ENCODE measurements around the gene BRF1.
"Not testable (repeated sequence)": the region's sequence is repeated elsewhere in the genome, so short reads cannot be mapped to it uniquely, and the experiment has no call there.

Gene BRF1

DNA sequence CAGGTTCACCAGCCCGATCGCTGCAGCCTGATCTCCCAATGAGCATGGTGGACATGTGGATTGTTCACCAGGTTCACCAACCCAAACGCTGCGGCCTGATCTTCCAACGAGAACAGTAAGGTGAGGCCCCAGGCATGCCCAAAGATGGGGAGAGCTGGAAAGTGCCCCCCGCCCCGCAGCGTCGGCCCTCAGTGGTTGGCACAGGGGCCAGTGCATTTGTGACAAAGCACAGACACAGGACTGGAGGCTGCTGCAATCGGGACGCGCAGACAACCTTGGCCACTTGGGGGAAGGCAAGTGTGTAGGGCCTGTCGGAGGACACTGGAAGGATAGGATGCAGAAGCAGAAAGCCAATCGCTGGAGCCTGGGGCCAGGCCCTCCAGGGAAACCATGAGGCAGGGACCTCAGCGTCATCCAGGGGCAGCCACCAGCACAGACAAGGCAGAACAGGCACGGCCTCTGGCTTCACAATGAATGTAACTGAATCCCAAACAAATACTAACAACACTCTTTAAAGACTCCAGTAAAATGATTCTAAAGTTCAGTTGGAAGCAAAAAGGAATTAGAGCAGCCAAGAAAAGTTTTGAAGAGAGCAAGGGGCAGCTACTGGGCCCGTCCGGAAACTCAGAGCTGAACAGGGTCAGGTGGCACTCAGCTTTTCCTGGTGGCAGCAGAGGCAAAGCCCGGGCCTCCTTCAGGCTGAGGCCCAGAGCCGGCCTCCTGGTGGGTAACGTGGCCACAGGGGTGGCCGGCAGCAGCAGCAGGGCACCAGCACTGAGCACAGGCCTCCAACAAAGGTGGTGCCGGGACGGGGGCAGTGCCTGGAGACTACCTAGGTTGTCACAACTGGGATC lies 13.3 kb downstream of the BRF1 start:
- no peak for DNase-seq

DNA sequence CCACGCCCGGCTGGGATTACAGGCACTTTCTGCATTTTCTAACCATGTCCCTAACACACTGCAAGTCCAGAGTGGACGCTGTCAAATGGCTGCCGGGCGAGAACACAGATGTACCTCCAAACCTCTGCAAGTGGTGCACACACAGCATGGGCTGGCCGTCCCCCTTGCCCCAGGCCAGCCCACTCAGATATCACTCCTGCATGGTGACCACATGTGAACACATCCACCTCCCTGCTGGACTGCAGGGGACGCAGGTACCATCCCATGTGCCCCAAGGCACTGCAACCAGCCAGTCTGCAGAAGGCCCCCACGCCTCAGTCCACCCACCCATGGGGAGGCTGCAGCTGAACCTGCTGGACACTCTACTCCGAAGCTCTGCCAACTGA lies 14.0 kb downstream of the BRF1 start:
- no peak for DNase-seq

DNA sequence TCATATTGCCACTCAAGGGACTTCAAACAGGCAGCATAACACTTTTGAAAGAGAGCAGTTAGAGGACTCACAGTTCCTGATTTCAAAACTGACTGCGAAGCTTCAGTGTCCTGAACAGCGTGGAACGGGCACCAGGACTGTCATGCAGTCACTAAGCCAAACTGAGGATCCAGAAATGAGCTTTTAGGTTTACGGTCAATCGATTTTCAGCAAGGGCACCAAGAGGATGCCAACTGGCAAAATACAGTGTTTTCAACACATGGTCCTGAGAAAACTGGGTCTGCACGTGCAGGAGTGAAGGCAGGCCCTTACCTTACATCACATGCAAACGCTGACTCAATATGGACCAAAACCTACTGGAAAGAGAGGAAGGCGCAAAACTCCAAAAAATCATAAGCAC lies 15.6 kb downstream of the BRF1 start:
- no peak for DNase-seq

DNA sequence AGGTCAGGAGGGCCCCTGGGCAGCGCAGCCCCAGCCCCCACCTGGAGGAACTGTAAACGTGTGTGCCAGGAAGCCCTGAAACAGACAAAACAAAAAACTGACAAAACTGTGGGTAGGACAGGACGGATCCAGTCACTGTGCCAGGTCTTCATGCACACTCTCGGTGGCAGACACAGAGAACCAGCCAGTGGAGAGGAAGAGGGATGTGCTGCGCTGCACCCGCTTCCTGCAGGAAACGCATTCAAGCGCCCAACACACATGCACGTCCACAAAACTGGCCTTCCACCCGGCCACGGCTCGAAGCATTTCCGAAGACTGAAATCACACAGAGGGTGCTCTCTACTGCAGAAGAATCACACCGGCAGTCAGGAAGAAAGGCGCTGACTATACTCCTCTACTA lies 16.9 kb downstream of the BRF1 start:
- DNase-seq: peak; percentile 36

DNA sequence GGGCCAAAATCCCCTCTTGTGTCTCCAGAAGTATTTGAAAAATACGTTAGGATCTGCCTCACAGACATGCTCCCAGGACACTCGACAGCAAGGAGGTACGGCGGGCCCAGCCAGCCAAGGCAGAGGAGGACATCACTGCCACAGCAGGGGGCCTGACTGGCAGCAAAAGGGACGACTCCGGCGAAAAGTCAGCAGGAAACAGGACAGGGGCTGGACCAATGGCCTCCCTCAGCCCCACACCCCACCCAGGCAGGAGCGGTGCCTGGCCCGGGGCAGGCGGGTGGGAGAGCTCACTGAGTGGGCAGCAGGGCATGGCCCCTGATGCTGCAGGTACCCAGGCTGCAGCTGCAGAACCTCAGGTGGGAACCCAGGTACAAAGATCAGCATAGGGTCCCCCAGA lies 17.8 kb downstream of the BRF1 start:
- DNase-seq: no peak

DNA sequence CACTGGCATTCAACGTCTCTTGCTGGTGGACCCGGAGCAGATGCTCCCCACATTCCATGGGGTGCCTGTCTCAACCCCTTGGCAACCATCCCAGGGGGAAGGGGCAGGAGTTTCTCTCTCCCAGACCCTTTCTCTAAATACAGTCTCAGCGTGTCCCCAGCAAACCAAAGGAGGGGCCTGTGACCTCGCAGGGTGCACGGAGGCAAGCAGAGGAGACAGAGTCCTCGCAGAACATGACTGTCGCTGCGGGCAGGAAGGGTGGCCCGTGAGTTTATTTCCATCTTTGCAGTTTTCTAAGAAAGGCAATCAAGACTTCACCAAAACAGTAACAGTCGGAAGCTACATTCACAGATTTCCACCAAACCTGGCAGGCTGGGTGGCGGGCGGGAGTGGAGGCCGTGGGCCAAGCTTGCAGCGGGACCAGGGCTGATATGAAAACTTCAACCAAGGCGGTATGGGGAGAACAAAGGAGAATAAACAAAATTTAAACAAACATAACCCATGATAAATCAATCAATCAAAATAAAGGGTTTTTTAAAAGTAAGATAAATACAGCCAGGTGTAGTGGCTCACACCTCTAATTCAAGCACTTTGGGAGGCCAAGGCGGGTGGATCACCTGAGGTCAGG lies 18.6 kb downstream of the BRF1 start:
- no peak for DNase-seq

DNA sequence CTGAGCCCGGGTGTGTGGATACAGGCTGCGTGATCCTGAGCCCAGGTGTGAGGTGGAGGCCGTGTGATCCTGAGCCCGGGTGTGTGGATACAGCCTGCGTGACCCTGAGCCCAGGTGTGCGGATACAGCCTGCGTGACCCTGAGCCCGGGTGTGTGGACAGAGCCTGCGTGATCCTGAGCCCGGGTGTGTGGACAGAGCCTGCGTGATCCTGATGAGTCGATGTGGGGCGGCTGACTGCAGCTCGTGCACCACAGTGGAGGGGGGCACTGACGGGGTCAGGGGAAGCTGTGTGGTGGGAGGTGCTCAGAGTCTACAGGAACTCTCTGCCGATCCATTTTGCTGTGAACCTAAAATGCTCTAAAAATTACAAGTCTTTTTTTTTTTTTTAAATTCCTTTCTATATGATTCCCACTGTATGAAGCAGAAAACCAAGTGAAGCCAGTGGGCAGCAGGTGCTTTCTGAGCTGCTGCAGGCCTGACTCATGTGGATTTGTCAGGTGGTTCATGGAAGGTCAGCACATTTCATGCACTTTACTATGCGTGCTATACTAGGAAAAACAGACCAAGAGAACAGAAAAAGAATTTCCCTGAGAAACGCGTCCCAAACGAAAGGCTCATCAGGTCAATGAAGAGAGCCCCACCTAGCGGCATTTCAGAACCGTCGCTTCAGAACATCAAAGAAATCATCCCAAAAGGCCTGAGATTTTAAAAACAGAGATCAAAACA lies 19.3 kb downstream of the BRF1 start:
- peak; percentile 43 for DNase-seq

DNA sequence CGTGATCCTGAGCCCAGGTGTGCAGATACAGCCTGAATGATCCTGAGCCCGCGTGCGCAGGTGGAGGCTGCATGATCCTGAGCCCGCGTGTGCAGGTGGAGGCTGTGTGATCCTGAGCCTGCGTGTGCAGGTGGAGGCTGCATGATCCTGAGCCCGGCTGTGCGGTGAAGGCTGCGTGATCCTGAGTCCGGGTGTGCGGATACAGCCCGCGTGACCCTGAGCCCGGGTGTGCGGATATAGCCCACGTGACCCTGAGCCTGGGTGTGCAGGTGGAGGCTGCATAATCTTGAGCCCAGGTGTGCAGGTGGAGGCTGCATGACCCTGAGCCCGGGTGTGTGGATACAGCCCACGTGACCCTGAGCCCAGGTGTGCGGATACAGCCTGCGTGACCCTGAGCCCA lies 20.3 kb downstream of the BRF1 start:
- DNase-seq: no peak

DNA sequence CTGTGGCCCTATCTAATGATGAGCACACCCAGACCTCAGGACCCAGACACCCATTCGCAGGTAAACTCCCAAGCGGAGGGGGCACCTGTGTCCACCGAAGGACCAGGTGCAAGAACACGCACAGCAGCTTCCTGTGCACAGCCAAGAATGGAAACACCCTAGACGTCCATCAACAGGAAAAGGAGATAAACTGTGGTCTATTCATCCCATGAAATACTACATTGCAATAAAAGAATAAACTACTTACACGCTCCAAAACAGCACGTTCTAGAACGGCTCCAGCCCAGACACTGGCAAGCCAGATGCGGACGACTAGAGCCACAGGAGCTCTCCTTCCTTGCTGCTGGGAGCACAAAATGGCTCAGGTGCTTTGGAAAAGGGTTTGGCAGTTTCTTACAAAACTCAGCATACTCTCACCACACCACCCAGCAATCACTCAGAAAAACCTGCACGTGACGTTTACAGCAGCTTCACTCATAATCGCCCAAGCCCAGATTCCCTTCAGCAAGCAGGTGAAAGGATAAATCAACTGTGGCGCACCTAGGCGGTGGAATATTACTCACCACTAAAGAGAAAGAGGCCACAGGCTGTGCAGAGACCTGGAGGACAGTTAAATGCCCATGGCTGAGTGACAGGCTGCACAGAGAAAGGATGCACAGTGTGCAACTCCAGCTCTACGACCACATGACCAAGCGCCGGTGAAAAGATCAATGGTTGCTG lies 21.0 kb downstream of the BRF1 start:
- no peak for DNase-seq

DNA sequence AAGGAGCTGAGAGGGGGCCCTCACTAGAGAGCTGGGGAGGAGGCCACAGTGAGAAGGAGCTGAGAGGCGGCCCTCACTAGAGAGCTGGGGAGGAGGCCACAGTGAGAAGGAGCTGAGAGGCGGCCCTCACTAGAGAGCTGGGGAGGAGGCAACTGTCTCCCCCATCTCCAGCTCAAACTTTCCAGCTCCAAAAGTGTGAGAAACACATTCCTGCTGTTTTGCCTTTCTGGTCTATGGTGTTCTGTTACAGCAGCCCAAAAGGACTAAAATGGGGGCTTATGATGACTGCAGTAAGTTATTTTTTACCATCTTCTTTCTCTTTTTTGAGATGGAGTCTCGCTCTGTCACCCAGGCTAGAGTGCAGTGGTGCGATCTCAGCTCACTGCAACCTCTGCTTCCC lies 23.4 kb downstream of the BRF1 start:
- not testable (repeated sequence) for DNase-seq

DNA sequence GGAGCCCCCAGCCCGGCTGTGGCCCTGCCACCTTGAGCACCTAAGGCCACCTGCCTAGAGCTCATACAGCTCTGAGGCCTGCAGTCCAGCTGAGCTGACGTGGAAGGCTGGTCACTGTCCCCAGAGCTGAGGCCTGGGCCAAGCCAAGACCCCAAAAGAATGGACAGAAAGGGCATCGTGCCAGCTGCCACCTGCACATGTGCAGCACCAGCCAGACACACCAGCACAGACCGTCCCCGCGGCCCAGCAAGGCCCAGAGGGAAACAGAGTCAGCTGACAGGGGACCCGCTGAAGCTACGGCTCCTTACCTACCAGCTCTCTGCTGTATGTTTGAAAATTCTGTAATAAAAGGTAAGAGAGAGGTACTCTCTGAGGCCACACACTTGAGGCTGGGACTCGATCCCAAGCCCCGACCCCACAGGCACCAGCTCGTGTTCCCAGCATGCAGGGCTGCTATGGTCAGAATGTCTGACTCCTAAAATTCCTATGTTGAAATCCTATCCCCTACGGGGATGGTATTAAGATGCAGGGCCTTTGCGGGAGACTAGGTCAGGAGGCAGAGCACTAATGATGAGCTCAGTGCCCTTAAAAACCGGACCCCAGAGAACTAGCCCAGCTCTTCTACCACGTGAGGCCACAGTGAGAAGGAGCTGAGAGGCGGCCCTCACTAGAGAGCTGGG lies 25.4 kb downstream of the BRF1 start:
- no peak for DNase-seq

DNA sequence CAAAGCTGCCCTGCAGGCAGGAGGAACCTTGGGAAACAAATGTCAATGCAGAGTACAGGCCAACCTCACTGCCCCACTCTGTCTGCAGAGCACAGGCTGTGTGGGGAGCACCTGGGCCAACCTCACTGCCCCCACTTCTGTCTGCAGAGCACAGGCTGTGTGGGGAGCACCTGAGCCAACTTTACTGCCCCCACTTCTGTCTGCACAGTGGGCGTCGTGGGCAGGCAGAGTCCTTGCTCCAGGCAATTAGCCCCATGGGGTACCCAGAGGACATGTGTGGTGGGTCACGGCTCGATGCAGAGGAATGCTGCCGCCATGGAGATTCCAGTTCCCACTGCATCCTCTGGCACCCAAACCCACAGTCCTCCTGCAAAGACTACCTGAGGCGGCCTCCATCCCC lies 26.2 kb downstream of the BRF1 start:
- DNase-seq: no peak

DNA sequence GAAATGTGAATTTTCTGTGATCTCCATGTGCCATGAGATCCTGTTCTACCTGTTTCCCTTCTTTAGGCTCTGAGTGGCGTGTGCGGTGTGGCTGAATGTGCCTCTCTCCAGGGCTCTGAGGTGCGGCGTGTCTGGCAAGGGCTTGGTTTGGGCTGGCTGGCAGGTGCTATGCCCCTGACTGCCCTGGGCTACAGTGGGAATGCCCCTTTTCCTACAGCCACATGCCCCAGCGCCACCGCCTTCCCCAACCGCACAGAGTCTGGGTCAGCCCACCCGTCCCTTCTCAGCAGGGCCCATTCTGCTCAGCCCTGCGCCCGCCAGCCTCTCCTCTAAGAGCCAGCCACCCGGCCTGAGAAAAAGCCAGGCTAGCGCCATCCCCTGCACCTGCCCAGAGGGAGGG lies 27.7 kb downstream of the BRF1 start:
- DNase-seq: no peak

DNA sequence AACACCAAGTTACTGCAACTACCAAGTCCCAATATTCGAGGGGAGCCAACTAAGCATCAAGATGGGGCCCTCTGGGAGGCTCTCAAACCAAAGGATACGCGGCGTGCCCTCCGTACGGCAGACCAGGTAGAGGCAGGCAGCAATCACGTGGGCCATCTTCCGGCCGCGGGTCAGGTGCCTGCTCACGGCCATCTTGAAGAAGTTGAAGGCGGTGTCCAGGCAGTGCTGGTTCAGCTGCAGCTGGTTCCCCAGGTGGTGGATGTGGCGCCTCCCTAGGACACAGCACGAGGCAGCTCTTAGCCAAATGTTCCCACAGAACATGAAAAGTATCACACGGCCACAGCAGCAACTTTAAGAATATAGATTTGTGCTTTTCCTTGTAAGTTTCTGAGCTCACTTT lies 28.2 kb downstream of the BRF1 start:
- no peak for DNase-seq

DNA sequence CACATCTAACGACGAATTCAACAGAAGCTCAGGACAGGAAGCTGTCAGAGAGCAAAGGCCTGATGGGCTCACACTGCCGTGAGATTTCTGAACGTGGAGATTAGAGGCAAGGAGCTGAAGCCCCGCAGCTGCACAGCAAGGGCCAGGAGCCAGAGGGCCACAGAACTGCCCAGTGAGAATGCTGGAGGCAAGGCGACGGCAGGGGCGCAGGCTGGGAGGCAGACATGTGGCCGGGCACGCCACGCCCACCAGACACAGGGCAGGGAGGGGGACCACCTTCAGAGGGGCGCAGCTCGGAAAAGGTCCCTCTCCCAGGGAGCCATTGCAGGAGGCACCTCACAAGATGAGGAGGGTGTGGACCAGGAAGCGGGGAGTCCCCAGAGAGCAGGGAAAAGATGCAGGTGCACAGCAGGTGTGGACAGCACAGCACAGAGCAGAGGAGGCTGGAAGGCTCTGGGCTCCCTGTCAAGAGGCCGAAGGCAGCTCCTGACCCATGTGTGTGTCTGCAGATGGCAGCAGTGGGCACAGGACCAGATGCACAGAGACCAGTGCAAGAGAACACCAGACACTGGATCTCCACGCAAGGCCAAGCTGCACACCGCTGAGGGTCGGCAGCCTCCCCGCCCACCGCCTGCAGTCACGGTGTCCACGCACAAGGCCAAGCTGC lies 29.4 kb downstream of the BRF1 start:
- DNase-seq: no peak

DNA sequence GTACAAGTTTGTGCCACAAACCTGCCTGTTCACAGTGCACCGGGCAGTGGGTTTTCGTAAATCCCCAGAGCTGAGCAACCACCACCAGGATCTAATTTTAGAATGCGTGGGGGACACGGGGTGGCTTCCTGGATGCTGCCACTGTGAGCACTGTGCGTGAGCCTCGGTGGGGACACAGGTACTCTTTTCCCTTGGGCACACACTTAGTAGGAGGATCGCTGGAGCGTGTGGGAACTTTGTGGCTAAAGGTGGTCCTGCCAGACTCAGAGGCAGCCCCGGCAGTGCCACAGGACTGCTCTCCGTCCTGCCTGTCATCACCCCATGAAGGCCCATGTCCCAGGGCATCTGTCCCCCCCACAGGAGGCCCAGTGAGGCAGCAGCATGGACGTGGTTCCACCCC lies 31.4 kb downstream of the BRF1 start:
- no peak for DNase-seq

DNA sequence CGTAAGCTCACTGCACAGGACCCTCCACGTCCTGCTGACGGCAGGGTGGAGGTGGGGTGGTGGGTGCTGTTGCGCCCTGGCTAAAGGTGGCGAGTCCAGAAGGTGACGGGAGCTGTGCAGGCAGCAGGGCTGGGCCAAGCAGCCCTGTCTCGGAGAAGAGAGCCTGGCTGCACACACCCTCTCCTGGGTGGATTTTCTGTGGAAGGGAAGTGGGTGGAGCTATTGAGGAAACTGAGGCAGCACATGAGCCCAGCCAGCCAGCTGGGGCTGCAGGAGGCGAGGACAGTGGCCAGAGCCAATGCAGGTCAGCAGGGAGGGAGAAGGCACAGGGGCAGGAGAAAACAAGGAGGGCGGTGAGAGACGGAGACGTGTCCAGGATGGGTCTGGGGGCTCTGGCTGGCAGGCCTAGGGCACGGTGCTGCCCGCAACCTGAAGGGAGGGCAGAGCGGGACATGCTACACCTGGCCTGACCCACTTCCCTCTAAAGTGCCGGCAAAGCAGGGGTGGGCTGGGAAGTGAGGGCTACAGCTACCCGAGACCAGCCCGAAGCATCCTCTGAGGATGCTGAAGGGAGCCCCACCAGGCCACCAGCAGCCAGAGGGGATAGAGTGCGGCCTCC lies 32.0 kb downstream of the BRF1 start:
- DNase-seq: no peak

DNA sequence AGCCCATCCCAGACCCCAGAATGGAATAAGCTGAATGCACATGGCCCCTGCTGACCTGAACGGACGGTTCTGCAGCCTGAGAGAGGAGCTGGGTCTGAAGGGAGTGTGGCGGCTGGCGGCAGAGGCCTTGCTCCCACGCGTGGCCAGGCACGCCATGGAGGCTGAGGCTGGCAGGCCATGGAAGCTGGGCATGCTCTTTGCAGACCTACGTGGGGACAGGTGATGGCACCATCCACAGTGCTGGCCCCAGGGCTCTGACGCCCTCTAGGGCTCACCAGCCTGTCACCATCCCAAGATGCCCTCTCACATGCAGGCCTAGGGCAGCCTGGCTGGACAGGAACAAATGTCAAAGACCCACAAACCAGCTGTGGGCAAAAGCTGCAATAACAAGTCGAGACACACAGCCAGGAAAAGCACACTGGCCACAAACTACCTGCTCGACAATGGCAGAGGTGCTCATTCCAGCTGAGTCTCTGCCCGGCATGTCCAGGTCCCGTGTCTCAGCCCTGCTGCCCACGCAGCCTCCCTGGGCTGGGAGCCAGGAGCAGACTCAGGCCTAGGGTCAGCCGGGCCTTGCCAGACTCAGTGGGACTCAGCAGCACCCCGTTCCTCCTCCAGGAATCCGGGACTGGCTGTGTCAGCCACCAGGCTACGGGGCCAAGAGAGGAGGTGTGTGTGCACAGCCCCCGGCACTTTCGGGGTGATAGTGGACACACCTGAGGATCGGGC lies 32.8 kb downstream of the BRF1 start:
- no peak for DNase-seq

DNA sequence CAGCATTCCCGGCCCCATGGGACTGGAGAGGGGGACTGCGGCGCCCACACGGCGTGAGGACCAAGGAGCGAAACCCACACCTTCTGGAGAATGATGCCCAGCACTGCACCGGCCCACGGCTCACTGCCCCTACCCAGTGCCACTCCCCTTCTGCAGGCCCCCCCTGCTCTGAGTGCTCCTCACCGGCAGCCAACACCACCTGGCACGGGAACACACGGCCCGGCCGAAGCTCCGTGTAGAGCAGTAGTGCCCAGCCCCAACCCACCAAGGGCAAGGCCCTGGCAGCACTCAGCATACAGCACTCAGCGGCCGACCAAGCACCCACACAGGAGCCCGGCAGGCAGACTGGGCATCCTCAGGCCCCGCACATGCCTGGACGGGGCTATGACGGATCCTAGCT lies 39.0 kb downstream of the BRF1 start:
- DNase-seq: no peak

DNA sequence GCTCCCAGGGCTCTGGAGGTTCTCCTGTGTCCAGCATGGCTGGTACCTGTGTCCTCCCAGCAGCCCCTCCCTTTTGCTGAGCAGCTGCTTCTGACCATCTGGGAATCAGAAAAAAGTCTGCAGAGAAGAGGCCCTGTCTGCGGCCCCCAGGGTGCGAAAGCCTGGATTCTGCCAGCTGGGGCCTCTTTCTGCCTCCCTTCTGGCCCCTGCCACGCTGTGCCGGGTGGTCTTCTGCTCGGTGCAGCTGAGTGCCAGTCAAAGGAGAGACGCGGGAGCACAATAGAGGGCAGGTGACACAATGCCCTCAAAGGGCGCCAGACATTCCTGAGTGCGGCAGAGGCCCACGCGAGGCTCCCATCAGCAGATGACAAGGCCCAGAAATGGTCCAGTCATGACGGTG lies 39.8 kb downstream of the BRF1 start:
- no peak for DNase-seq

DNA sequence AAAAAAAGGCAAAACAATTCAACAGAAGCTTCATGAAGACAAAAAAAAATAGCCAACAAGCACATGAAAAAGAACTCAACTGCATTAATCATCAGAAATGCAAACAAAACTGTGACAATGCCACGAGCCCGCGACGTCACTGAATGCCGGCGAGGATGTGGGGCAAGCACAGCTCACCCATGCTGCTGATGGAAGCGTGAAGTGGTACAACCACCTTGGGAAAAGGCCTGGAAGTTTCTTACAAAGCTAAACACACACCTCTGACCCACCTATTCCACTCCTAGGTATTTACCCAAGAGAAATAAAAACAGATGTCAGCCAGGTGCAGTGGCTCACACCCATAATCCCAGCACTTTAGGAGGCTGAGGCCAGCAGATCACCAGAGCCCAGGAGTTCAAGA lies 42.0 kb downstream of the BRF1 start:
- DNase-seq: no peak

All from activated CD4-positive, alpha-beta T cell treated with anti-CD3 and anti-CD28 coated beads, Interleukin-2, Interleukin-6, amounts not matched to agents 100 ng/mL and 50 ng/mL, durations not matched to agents 16 hours and 8 hours (primary cell).